GM10248 (cell line): ENCODE data around the gene PNLIP.

ENCODE experiments used
- CTCF ChIA-PET: fragments of 300-600 bp; sonication (Branson Sonifier 250); formaldehyde crosslinking; extraction: SDS; loops from one replicate; lab custom pipeline; 2021; ENCODE audit warnings: antibody characterized with exemption; lab: Yijun Ruan, JAX
- POLR2A ChIA-PET: fragments of 350-650 bp; sonication (Branson Sonifier 250); formaldehyde crosslinking; extraction: SDS; loops from one replicate; lab custom pipeline; 2020; ENCODE audit warnings: antibody characterized with exemption; lab: Yijun Ruan, JAX
- DNase-seq: peaks from one replicate; pipeline ENCODE4 v3.0.0; 2012; ENCODE audit errors: extremely low spot score
- TF ChIP-seq, protein P1 (sequence below): IDR thresholded peaks from 2 replicates; pipeline ENCODE4 v1.5.1; 2012; ENCODE audit warnings: mild to moderate bottlenecking, low read depth; ENCODE audit errors: extremely low read depth, missing control alignments, control extremely low read depth

The PNLIP gene

GRCh38 chr10:116542007-116542677 is 3.6 kb upstream of the PNLIP start:
- DNase-seq: no peak
- CTCF ChIA-PET: no interaction called here
- POLR2A ChIA-PET: no interaction called here
- TF ChIP-seq, protein P1, sequence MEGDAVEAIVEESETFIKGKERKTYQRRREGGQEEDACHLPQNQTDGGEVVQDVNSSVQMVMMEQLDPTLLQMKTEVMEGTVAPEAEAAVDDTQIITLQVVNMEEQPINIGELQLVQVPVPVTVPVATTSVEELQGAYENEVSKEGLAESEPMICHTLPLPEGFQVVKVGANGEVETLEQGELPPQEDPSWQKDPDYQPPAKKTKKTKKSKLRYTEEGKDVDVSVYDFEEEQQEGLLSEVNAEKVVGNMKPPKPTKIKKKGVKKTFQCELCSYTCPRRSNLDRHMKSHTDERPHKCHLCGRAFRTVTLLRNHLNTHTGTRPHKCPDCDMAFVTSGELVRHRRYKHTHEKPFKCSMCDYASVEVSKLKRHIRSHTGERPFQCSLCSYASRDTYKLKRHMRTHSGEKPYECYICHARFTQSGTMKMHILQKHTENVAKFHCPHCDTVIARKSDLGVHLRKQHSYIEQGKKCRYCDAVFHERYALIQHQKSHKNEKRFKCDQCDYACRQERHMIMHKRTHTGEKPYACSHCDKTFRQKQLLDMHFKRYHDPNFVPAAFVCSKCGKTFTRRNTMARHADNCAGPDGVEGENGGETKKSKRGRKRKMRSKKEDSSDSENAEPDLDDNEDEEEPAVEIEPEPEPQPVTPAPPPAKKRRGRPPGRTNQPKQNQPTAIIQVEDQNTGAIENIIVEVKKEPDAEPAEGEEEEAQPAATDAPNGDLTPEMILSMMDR: no peak

- DNase-seq: no peak
- ChIA-PET POLR2A (no interaction called here), CTCF (no interaction called here)
- TF ChIP-seq, protein P1: no peak
Observed at GRCh38 chr10:116545122-116545521, 609 bp upstream of the PNLIP start.

GRCh38 chr10:116548301-116548700 is 2.6 kb downstream of the PNLIP start:
- CTCF ChIA-PET: no interaction called here
- DNase-seq: no peak
- POLR2A ChIA-PET: no interaction called here
- TF ChIP-seq, protein P1: no peak

DNA sequence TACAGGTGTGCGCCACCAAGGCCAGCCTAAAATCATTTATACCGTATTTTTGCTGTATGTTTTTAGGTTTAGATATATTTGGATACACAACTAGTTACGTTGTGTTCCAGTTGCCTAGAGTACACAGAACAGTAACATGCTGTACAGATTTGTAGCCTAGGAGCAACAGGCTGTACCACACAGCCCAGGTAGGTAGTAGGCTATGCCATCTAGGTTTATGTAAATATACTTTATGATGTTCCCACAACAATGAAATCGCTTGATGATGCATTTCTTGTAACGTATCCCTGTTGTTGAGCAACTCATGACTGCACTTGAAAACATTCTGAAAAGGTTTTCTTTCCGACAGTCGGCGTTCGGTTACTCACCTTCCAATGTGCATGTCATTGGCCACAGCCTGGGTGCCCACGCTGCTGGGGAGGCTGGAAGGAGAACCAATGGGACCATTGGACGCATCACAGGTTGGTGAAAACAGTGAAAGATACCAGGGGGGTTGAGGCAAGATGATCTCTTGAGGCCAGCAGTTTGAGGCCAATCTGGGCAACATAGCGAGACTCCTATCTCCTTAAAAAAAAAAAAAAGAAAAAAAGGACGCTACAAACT is 7.7 kb downstream of the PNLIP start:
- ChIA-PET CTCF (no interaction called here), POLR2A (no interaction called here)
- no peak for DNase-seq
- TF ChIP-seq, protein P1: no peak

DNA sequence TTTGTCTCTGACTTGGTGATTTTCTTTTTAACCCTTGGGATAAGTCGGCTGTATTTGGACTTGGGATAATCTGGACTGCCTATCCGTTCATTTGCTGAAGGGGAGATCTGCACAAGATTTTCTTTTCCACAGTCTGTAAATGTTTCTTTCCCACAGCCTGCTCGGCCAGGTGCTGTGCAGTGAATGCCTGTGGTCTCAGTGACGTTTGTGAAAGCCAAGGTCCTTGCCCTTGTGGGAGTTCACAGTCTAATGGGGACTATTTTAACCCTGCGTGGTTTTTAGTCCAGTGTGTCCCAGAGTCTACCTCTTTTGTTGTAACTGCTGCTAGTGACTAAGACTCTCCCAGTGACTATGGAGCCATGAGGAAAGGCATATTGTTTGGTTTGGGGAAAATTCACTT is 8.9 kb downstream of the PNLIP start:
- no peak for DNase-seq
- ChIA-PET POLR2A (no interaction called here), CTCF (no interaction called here)
- TF ChIP-seq, protein P1: no peak

- no peak for DNase-seq
- TF ChIP-seq, protein P1: no peak
- ChIA-PET POLR2A (no interaction called here), CTCF (interaction anchor here (1.2 to 1.6 kb wide), 2 partner anchors 20 to 34 kb away, joined by 3 to 5 read pairs; no protein-coding TSS in a partner anchor)
Observed at GRCh38 chr10:116555880-116556279, 10.1 kb downstream of the PNLIP start.
